HEK293T (cell line): ENCODE measurements around the gene MAPK8IP2.

Experiments used
- ARNT ChIP-seq: fragments of 450-650 bp; IDR thresholded peaks from 2 replicates; pipeline ENCODE4 v1.6.1; 2017; ENCODE audit warnings: mild to moderate bottlenecking
- ZNF384 ChIP-seq: fragments of 450-650 bp; IDR thresholded peaks from 2 replicates; pipeline ENCODE4 v1.6.1; 2016

- TF ChIP-seq ARNT (no peak), ZNF384 (no peak)
Observed at GRCh38 chr22:50603511-50604255, 3.1 kb downstream of the MAPK8IP2 start.
